Left lobe of liver (tissue), 2 donors: Measurements from ENCODE around the gene UGT1A9. TPM values are rescaled to one million over a fixed set of nuclear protein-coding genes. Genes with fewer than 3 reads are reported as not detected.

ENCODE experiments used
- ATAC-seq: fragments of 200-7000 bp; cut with Tn5 transposase; one replicate; pipeline ENCODE4 v1.9.1; 2020; ENCODE audit warnings: mild to moderate bottlenecking, moderate library complexity
- DNase-seq: peaks from one replicate; pipeline ENCODE4 v3.0.0-alpha.2; 2020; ENCODE audit warnings: low spot score
- total RNA-seq: library from RNA; stranded (reverse); gene quantifications from one replicate; pipeline ENCODE4 v1.2.1, GENCODE V29; 2021
- donor health status: DM: no; HTN: no; CAD: no; lungs with moderate emphysema.
- donor health status: DM: no; HTN: yes; CAD: no.

Gene UGT1A9
- total RNA-seq, 1 donor from 2014 or later = 95.1 TPM

- peak; percentile 72 for DNase-seq
- ATAC-seq = peak; percentile 54
Measured at GRCh38 chr2:233756429-233757081, 84.9 kb downstream of the UGT1A9 start.

DNA sequence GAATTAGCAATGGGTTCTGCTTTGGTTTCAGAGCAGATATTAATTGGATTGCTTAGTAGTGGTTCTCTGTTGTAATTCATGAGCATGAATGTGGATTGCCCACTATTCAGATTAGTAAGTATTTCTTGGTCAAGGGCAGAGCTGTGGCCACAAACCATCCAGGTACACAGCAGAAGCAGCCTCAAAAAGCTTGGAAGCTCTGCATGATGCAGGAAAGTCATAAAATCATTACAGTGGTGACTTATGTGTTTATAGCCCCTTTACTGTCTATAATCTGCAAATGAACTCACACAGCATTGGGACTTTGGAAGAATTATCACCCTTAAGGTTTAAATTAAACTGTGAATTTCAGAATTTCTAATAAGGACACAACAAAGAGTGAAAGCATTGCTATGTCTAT lies 86.4 kb downstream of the UGT1A9 start:
- no peak for DNase-seq
- no peak for ATAC-seq

GRCh38 chr2:233758849-233759248 lies 87.2 kb downstream of the UGT1A9 start:
- ATAC-seq (no peak), DNase-seq (no peak)

GRCh38 chr2:233760043-233760442 lies 88.3 kb downstream of the UGT1A9 start, which contains the start of gene UGT1A1:
Gene UGT1A1 (plus strand): TSS chr2:233760270. CDS start chr2:233760288, 18 bp downstream.
- DNase-seq = no peak
- peak; percentile 26 for ATAC-seq

GRCh38 chr2:233761040-233761769 lies 89.5 kb downstream of the UGT1A9 start:
- ATAC-seq (peak; percentile 41), DNase-seq (no peak)

- DNase-seq = peak; percentile 87
- ATAC-seq = peak; percentile 65
Measured at GRCh38 chr2:233764264-233764663, 92.6 kb downstream of the UGT1A9 start.

- DNase-seq (peak; percentile 60), ATAC-seq (peak; percentile 2)
Measured at GRCh38 chr2:233764761-233765160, 93.1 kb downstream of the UGT1A9 start.

- no peak for ATAC-seq
- no peak for DNase-seq
Measured at GRCh38 chr2:233766416-233766815, 94.7 kb downstream of the UGT1A9 start.

GRCh38 chr2:233768076-233768475 lies 96.4 kb downstream of the UGT1A9 start:
- no peak for DNase-seq
- no peak for ATAC-seq

DNA sequence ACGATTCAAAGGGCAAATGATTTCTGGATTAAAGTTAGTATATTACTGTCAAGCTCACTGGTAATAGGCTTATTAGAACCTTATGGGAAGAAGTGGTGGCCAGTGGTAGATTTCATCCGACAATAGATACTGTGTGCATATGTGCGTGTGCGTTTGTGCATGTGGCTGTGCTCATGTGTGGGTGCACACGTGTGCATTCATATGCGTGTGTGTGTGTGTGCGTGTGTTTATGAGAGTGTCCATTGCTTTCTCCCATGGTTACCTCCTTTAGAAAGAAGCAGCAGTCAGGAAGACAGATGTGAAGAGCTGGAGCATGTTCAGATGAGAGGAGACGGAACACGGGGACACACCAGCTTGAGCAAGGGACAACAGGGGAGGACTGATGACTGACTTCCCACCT lies 97.6 kb downstream of the UGT1A9 start:
- DNase-seq (no peak), ATAC-seq (no peak)

- ATAC-seq (no peak), DNase-seq (no peak)
Measured at GRCh38 chr2:233772153-233772552, 100.5 kb downstream of the UGT1A9 start.

- DNase-seq = no peak
- no peak for ATAC-seq
Measured at GRCh38 chr2:233772583-233772982, 100.9 kb downstream of the UGT1A9 start.

- DNase-seq (no peak), ATAC-seq (no peak)
Measured at GRCh38 chr2:233773854-233774253, 102.2 kb downstream of the UGT1A9 start.

DNA sequence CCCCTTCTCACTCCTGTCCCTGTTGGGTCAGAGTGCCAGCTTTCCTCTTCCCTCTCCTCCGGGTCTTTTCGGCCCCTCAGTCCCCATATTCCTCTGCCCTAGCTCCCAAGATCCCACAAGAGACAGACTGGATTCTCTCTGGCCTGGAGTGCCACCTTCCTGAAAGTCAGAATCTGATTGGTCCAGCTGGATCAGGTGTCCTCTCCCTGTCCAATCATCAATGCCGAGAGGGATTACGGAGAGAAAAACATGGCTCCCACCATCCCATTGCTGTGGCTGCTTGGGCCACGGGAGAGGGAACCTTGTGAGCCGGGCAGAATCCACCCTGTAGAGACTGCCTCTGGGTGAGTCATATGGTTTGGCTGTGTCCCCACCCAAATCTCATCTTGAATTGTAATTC lies 103.7 kb downstream of the UGT1A9 start:
- DNase-seq = no peak

GRCh38 chr2:233778030-233778429 lies 106.3 kb downstream of the UGT1A9 start, which contains the start of gene MROH2A:
Gene MROH2A (plus strand): TSS chr2:233778330. CDS start chr2:233779359, 1,029 bp downstream.
- no peak for DNase-seq
- ATAC-seq = peak; percentile 6

More for the DNA sequence above, 103.7 kb downstream of the UGT1A9 start:
- ATAC-seq = peak; percentile 33

DNA sequence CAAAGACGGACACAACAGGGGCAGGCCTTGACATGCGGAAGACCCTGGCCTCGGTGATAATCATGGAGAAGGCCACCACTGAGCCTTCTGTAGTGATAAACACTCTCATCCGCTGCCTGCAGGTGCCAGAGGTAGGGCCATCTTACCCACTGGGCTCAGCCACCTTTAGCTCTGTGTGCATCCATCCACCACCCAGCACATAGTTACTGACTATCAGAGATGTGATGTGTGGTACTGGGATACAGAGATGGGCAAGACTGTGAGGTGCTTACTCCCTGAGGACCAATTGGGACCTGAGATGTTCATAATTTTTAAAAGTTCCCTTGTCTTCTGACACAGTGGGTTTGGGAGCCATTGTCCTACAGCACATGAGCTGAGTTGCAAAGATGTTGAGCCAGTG lies 108.0 kb downstream of the UGT1A9 start:
- ATAC-seq (no peak), DNase-seq (no peak)

DNA sequence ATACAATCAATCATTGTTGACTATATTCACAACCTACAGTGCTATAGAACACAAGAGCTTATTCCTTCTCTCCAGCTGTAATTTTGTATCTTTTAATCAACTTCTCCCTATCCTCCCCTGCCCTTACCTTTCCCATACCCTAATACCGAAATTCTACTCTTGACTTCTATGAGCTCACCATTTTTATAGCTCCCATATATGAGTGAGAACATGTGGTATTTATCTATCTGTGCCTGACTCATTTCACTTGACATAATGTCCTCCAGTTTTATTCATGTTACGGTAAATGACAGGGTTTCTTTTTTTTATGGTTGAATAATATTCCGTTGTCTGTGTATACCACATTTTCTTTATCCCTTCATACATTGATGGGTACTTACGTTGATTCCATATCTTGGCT lies 109.1 kb downstream of the UGT1A9 start:
- no peak for ATAC-seq
- DNase-seq = no peak

- DNase-seq = no peak
- ATAC-seq = peak; percentile 11
Measured at GRCh38 chr2:233789554-233789953, 117.9 kb downstream of the UGT1A9 start.

DNA sequence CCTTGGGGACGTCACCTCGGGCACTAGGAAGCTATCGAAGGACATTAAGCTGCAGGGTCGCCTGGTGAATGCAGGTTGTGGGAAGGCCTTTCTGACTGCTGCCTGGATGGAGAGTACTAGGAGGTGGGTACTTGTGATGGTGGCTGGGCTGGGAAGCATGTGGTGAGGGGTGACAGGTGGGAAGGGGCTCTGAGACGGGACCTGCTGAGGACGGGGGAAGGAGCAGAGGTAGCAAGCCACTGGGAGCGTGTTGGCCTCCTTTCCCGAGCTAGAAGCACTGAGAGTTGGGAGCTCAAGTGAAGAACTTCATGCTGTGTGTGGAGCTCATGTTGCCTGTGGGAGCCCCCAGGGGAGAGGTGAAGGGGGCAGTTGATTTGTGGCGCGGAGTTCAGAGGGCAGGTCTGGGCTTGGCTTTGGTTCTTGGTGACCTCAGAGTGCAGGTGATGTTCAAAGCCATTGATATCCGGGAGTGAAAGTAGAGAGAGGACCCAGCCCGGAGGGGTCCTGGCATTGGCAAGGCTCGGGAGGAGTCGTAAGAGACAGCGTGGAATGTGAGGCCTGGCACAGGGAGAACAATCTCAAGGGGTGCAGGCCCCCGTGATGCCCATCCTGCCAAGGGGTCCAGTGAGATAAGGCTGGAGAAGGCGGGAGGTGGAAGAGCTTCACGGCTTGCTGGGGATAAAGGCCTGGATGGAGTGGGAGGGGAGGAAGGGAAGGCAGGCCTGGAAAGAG lies 119.6 kb downstream of the UGT1A9 start:
- DNase-seq = no peak
- ATAC-seq = no peak

- no peak for ATAC-seq
- no peak for DNase-seq
Measured at GRCh38 chr2:233791883-233792329, 120.2 kb downstream of the UGT1A9 start.

DNA sequence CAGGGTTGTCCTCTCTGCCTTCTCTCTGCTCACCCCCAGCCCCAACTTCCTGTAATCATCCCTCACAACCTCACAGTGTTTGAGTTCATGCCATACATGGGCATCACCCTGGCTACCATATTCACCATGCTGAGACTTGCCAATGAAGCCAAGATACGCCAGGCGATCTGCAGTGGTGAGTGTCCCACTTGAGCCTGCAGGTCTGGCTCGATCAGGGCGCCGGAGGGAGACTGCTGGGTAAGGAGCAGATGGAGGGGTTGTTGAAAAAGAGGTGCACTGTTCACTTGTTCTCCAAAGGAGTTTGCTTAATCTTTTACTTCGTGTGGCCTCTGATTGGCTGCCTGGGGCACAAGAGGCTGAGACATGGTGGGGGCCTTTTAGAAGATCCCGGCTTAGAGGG lies 121.0 kb downstream of the UGT1A9 start:
- DNase-seq (no peak), ATAC-seq (no peak)
